NCI-H748 treated with DMSO at 0.1 percent for 48 hours (cell line): ENCODE data around the gene U2AF2.

Source experiments
- DNase-seq: peaks from one replicate; lab custom pipeline; 2025; lab: John Stamatoyannopoulos, UW

U2AF2 gene

DNA sequence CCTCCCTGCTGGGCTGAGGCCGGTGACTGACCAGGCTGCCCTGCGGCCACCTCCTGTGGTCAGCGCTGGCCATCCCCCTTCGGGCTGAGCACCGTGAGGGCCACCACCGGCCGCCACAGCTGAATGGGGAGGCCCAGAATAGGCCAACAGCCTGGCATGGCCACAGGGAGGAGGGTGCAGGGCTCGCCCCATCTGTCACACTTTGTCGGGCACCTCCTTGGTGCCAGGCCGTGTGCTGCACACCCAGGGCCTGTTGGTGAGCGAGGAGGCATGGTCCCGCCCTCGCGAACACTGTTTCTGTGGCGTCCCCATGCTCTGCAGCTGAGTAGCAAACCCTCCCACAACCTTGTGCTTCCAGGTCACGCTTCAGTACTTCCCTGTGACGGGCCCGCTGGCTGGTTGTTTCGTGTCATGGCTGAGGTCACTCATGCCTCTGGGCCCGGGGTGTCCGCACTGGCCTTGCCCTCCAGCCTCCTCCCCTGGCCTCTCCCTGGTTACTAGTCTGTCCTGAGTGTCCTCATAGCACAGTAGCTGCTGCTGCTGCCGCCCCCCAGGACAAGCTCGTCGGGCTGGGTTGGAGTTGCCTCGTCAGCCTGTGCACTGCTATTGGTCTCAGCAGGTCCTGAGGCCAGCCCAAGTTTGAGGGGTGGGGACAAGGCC, 35.4 kb downstream of the U2AF2 start:
- DNase-seq: no peak

DNA sequence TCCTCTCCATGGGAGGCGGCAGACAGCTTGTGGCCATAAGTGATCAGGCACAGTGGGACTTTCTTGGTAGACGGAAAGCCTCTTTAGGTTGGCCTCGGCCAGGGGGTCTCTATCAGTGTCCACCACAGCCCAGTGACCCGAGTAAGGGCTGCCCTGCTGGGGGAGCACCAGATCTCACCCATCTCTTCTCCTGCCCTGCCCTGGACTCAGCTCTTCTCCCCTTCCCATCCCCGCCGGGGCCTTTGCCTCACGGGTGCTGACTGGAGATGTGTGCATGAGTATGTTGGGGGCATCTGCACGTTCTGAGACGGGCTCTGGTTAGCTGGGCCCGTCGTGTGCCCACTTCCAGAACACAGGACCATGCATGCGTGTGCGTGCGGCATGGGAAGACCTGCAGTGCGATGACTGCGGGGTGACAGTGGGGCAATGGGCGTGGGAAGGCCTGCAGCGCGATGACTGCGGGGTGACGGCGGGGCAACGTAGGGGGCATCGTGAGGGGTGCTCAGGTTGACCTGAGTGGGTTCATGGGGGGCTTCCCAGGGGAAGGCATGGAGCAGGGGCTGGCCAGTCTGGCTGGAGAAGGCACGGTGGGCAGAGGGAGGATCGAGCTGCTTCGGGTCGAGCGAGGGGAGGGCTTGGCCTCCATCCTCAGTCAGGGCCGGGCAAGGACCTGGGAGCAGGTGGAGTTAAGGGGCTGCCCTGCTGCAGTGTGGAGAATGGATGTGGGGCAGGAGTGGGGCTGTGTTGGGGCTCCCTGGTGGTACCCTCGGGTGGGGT, 36.1 kb downstream of the U2AF2 start:
- no peak for DNase-seq

DNA sequence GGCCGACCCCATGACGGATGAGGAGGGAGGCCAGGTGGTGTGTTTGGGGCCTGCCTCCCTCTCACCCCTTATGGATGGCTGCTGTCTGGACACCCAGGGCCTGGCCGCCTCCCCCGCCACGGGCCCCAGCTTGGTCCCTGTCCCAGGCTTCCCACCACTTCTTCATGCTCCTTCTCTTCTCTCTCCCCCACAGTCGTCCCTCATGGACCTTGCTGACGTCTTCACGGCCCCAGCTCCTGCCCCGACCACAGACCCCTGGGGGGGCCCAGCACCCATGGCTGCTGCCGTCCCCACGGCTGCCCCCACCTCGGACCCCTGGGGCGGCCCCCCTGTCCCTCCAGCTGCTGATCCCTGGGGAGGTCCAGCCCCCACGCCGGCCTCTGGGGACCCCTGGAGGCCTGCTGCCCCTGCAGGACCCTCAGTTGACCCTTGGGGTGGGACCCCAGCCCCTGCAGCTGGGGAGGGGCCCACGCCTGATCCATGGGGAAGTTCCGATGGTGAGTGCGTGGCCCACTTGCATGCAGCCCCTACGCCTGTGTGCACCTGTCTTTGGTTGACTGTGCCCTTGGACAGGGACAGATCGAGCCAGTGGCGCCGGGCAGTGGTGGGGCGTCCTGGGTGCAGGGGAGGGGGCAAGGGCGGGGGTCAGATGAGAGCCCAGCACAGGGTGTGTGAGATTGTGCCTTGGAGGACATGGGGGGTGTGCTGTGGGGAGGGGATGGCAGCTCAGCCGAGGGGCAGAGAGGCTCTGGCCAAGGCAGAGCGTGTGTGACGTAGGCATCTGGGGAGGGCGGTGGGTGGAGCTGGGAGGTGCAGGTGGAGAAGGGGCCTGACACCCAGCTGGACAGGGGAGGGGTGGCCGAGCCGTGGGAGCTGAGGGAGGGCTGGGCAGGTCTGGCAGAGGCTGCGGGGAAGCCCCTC, 37.0 kb downstream of the U2AF2 start:
- no peak for DNase-seq

DNA sequence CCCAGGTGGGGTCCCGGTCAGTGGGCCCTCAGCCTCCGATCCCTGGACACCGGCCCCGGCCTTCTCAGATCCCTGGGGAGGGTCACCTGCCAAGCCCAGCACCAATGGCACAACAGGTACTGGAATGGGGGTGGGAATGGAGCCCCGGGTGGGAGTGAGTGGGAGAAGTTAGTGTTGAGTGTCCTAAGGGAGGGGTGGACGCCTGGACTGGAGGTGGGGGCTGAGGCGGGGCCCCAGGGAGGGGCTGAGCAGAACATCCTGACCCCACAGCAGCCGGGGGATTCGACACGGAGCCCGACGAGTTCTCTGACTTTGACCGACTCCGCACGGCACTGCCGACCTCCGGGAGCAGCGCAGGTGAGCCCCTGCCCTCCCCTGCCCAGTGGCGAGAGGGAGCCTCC, 37.8 kb downstream of the U2AF2 start:
- no peak for DNase-seq

DNA sequence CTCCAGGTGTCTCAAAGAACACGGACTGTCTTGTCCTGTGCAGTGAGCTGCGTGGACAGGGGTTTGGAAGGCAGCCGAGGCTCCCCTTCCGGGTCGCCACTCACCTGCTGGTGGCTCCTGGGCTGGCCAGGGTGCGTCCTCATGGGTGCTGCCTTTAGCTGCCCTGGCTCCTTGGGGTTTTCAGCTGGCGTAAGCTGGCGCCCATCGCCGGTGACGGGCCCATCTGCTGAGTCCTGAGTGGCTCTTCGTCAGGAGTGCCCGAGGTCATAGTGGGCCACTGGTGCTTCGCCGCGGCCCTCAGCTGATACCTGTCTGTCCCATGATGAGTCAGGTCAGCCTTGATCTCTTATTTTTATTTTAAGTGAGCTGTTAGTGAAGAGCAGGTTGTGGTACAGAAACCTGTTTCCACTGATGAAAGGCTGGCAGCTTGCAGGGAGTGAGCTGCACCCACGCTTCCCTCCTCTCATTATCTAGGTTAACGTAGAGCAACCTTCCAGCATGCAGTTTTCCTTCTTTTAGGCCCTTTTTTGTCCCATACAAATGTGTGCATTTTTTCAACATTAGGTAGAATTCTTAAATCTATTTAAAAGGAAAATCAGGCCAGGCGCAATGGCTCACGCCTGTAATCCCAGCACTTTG, 38.6 kb downstream of the U2AF2 start:
- no peak for DNase-seq

DNA sequence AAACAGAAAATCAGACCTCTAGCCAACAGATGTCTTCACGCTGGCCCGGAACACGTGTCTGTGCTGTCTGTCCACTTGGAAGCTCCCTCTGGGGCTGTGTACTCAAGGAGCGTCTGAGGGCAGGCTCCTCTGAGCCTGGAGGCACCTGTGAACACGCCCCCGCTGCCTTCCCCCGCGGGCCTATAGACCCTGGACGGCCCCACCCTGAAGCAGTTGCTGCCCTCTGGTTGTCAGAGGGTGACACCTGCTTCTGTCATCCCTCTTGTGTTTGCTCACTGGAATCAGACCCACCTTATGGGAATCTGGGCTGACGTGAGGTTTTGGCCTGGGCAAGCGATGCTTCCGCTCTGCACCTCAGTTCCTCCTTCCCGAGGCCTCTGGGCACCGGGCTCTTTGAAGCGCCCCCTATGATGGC, 39.4 kb downstream of the U2AF2 start:
- DNase-seq: no peak

DNA sequence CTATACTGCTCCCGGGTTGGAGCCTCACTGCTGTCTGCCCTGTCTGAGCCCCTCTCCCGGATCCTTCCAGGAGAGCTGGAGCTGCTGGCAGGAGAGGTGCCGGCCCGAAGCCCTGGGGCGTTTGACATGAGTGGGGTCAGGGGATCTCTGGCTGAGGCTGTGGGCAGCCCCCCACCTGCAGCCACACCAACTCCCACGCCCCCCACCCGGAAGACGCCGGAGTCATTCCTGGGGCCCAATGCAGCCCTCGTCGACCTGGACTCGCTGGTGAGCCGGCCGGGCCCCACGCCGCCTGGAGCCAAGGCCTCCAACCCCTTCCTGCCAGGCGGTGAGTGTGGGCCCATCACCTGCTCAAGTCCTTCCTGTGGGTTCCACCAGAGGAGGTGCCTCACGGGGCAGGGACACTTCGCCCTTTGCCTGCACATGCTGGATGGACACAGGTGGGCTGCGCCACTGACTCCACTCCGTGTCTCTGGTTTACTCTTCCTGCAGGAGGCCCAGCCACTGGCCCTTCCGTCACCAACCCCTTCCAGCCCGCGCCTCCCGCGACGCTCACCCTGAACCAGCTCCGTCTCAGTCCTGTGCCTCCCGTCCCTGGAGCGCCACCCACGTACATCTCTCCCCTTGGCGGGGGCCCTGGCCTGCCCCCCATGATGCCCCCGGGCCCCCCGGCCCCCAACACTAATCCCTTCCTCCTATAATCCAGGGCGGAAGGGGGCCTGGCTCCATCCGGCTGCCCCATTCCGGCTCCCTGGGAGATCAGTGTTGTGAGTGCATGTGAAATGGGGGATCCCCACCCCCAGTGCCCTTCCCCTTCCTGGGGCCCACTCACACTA, 40.0 kb downstream of the U2AF2 start:
- DNase-seq: no peak

DNA sequence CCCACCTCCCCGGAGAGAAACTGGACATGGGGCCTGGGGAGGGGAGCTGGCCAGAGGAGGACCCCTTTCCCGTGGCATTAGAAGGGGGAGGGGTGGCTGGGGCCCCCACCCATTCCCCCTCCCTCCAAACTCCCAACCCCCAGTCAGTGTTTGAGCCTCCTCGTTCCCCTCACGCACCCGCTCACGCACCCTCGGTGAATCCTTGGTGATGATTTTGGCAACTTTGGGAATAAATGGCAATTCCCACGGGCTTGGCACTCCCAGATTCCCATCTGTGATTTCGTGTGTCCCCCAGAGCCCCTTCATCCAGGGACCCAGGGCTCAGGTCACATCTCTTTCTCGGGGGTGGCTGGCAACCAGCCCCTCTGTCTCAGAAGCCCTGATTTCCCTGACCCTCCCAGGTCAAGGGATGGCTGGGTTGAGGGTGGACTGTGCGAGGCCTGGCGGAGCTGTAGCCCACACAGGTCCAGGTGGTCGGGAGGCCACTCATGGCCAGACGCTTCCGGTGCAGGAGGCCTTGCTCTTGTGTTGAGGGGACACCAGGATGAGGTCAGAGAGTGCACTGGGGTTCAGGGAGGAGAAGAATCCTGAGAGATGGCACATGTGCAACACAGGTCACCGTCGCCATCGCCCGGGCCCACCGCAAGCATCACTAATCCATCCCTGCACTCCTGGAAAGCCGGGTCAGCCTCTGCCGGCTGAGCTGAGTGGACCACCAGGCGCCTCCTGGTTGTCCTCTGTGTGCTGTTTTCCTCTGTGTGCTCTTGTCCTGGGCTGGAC, 40.9 kb downstream of the U2AF2 start:
- no peak for DNase-seq

DNA sequence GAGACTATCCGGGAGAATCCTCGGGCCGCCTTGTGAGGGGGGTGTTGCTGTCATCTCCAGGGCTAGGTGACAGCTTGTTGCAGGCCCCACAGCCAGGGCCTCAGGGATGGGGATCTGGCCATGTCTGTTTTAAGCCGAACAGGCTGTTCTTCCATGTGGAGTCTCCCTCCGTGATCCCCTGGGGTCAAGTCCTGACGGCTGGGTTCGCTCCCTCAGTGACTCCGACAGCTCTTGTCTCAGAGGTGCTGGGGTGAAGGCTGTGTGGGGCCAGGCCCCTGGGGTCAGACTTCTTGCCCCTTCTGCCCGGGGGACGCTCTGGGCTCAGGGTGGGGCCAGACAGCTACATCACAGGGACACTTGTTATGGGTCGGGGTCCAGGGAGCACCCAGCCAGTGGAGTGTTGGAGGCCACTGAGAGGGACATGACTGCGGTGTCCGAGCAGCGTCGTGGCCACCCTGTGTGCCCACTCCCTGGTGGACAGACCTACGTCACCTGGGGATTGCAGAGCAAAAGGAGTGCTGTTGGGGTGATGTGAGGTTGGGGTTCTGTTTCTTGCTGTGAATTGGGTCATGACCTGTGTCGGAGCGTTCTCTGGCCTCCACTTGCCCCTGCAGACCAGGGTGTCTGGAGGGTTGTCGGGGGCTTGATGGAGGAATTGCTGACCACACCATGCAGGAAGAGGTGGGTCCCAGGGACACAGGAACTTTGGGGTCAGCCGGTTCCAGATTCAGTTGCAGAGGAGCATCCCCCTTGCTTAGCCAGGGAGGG, 41.6 kb downstream of the U2AF2 start:
- no peak for DNase-seq

DNA sequence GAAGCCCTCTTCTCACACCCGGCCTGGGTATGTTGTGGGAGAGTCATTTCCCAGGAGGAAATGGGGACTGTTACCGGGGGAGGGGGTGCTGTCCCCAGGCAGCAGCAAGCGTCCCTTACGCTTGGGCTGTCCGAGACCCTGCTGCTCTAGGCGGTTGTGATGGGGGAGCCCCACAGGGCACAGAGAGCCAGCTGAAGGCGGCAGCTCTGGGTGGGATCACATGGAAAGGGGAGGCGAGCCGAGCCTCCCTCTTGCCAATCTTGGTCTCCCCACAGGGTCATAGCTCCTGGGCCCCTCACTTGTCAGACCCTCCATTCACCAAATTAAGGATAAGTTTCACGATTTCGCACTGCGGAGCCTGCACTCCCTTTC, 42.2 kb downstream of the U2AF2 start:
- DNase-seq: no peak

DNA sequence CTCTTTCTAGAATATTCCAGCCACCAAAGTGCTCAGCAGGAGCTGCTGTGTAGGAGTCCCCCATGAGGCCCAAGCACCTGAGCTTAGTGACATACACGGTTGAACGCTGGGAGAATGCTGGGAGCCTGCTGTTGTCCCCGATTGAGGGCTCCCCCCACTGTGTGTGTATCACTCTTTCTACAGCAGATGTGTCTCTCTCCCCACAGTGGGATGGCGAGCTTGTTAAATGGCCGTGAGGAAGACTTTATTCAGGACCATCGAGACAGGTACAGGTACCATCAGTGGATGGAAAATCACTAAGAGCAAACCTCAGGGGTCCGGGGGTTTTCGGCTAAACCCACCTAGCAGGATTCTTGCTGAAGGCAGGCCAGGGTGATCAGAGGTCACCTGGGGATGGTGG, 42.9 kb downstream of the U2AF2 start:
- DNase-seq: no peak

DNA sequence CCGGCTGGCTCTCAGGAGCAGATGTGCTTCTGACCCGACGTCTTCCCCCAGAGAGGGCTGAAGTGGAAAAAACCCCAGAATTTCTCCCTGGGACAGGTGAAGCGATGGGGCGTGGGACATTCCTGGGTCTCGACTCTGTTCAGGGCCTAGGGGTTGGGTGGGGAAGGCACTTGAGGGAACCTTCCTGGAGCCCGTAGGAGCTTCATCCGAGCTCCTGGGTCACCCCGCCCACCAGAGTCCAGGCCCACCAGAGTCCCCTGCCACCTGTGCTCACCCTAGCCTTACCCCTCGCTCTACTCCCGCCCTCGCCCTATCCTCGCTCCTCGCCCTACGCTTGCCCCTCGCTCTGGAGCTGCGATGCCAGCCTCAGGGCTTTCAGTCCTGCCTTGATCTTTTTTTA, 43.4 kb downstream of the U2AF2 start:
- no peak for DNase-seq

DNA sequence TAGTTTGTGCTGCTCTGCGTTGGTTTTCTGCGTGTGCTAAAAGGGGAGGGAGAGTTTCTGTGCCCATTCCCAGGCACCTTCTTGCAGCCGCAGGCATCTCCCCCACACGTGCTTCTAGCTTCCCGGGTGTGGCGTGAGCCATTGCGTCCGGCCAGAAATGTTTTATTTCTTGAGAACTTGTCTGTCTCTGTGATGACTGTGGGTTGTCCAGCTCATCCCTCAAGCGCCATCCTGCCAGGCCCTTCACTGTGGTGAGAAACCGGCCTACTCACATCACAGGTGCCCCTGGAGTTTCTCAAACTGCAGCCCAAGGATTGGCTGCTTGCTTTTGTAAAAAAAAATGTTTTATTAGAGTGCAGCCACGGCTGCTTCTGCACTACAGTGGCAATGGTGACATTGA, 44.4 kb downstream of the U2AF2 start:
- no peak for DNase-seq

DNA sequence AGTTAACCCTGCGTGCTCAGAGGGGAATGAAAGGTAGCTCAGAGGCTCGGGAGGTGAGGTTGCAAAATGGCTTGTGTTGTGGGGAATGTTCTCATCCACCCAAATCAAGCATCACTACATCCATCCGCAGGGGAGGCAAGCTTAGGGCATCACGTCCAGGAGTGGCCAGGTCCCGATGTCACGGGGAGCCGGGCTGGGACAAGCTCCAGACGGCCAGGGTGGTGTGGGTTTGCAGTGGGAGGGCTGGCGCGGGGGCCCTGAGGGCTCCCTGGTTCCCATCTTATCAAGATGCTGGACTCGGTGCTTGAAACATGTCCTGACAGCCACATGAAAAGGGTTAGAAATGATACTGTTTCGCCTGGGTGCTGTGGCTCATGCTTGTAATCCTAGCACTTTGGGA, 46.0 kb downstream of the U2AF2 start:
- DNase-seq: no peak

DNA sequence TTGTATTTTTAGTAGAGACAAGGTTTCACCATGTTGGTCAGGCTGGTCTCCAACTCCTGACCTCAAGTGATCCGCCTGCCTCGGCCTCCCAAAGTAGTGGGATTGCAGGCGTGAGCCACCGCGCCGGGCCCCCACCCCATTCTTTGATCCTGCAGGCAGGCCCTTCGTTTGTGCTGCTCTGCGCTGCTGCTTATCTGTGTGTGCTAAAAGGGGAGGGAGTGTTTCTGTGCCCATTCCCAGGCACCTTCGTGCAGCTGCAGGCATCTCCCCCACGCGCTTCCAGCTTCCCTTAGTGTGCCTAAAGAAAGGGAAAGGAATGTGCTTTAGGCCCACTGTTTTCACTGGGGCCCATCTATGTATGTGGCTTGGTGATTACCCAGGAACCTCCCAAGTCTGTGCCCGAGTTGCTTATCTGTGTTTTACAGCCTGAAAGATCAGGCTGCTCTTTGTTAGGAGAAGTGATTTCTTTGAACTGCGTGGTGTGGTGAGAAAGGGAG, 47.3 kb downstream of the U2AF2 start:
- no peak for DNase-seq

DNA sequence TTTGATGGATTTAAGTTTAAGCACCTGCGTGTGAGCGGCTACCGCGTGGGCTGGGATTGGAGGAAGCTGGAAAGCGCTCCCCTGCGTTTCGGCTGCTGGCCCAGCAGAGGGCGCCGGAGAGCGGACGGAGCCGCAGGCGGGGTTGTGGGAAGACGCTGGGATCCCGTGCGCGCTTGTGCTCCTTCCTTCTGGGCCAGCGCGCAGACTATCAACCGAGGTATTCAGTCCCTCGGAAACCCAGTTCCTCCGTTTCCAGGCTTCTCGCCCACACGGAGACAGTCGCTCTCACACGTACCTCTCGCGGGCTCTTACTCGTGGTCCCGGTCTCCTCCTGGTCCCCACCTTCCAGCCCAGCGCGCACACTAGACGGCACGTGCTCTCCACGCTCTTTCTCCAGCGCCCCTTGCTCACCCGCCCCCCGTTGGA, 49.0 kb downstream of the U2AF2 start:
- no peak for DNase-seq

DNA sequence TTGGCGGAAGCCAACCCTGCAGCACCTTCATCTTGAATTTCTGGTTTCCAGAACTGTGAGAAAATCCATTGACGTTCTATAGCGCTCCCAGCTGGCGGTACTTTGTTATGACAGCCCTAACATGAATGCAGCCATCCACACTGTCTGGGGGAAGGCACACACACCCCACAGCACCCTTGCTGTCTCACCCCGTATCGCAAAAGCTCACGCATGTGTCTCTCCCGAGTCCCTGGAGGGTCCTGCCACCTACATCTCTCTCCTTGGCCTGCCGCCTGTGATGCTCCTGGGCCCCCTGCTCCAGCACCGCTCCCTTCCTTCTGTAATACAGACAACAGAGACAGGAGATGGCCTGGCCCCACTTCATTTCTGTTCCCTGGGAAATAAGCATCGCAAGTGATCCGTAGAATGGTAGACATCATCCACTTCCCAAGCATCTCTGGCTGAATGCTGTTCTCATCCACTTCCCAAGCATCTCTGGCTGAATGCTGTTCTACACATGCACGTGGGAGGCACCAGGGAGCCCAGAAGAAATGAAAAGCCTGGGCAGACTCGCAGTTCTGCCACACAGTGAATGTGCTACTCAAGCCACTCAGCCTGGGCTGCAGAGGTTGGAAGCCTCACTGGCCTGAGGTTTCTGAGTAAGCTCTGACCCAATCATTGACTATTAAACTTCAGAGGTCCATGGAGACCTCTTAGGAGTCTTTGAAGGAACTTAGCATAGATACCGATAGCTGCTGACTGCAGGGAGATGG, 49.8 kb downstream of the U2AF2 start:
- DNase-seq: no peak

DNA sequence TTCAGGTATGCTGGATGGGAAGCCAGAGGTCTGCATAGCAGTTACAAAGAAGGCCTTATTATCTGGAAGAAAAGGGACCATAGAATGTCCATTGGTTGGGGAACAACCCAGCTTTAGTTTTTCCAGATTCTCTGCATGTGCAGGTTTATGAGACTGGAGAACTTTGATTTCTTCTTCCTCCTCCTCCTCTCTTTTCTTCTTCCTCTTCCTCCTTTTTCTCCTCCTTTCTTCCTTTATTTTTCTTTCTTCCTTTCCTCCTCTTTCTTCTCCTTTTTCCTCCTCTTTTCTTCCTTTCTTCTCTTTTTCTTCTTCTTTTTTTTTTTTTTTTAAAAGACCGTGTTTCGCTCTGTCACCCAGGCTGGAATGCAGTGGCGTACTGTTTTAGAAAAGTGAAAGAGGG, 51.1 kb downstream of the U2AF2 start:
- DNase-seq: no peak

DNA sequence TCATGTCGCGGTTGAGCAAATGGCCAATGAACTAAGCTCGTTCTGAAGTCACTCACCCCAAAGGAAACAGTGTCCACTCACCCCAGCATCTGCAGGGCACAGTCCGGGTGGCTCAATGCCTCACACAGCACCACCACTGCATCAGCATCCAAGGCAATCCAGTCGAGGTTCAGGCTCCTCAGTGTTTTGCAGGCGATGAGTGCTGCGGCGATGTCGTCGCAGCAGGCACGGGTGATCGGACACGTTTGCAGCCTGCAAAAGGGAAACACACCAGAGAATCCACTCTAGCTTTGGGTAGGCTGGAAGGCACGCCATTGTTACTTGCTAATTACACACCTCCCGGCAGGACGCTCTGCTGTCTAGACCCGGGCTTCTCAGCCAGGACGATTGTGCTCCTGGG, 56.9 kb downstream of the U2AF2 start:
- DNase-seq: no peak
